D721Med (cell line): Measurements from ENCODE around the gene POU6F2.

Experiments used
- DNase-seq: peaks from one replicate; pipeline ENCODE4 v3.0.0; 2011; ENCODE audit warnings: low spot score; ENCODE audit not compliant: insufficient read length
- FAIRE-seq: peaks from 2 replicates; lab custom pipeline; 2011; peaks lifted over from hg19 to GRCh38; lab: Jason Lieb, UNC
- CTCF ChIP-seq: IDR thresholded peaks from 2 replicates; pipeline ENCODE4 v1.5.1; 2012; ENCODE audit warnings: mild to moderate bottlenecking, control low read depth; ENCODE audit not compliant: insufficient read depth; ENCODE audit errors: missing control alignments

POU6F2 gene

DNA sequence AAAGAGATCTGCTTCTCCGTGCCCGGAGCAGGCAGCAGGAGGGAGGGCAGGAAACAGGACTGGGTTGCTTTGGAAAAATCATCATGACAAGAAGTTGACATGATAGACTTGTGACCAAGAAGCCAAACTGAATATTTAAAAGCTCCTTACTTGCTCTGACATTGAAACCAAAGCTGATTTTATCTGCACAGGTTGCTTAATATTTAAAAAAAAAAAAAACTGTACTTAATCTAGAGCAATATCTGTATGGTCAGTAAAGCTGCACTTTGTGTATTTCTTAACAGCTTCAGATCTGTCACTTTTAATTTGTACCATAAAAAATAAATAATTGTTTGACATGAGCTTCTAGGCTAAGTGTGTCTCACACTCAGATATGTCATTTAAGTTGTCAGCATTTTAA lies 490.6 kb downstream of the POU6F2 start:
- no peak for FAIRE-seq
- no peak for DNase-seq

DNA sequence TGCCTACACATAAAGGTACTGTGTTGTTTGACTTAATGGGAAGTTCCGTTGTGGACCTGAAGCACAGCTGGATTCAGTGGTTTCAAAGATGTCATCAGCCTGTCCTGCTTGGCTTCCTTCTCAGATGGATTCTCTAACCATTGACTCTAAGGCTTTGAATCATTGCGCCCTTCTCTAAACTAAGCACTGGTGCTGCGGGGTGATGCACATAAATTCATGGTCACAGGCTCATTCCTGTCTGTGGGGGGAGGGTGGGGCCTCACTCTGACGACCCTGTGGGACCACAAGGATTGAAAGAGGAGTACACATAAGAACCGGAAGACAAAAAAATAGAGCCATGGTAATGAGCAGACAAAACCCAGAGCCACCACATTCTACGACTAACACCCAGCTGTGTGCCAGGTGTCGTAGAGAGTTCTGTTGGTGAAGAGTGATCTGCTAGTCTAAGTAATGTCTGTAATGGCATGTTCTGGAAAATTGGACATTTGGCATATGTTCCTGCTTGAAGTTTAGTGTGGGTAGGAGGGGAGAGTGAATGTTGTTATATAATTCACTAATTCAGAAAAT lies 491.2 kb downstream of the POU6F2 start:
- DNase-seq (no peak), FAIRE-seq (no peak)
- no peak for TF ChIP-seq CTCF

More for the DNA sequence above, 490.6 kb downstream of the POU6F2 start:
- no peak for TF ChIP-seq CTCF

DNA sequence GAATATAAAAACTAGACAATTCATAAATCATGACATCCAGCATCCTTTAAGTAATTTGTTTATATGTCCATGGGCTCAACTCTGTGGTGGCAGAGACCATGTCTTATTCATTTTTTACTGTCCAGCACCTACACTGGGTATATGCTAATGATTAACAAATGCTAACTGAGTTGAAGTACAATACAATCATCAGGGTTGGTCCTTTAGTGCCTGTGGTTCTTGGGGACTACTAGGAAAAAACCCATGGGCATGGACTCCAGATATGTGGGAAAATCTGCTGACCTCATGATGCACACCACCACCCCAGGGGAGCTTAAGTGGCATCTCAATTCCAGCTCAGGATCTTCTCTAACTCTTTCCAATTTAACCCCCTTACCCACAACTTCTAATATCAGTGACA lies 503.2 kb downstream of the POU6F2 start:
- no peak for FAIRE-seq
- DNase-seq: no peak
- no peak for TF ChIP-seq CTCF

DNA sequence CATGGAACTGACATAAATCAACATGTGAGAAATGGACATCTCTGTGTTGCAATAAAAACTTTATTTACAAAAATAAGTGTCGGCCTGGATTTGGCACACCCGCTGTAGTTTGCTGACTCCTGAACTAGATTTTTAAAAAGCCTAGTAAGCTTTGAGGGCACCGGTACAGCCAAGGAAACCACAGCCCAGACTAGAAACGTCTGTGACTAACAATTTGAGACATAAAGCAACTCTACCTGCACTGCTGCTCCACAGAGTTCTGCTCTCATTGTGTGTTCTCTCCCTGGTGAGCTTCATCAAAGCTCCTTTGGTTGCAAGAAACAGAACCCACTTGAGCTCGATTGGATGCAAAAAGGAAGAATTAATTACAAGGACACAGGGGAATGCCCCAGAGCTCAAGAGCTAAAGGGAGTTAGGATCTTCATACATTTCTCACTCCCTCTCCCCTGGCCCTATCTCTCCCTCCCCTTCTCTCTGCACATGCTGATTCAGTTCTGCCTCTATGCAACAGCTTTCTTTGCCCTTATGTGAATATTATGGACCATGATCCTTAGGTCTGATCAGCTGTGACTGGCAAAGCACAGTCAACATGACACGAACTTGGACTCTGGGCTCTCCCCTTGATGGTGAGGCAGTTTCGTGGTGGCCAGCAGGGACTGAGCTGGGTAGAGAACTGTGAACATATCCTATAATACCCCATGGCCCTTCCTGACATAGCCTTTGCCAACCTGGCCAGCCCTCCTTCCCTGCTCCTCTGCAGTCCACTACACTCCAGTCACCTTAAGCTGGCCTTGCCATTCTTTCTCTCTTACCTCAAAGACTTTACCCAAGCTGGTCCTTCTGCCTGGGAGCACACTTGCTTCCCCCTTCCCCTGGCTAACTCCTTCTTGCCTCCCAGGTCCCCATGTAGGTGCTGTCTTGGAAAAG lies 511.0 kb downstream of the POU6F2 start:
- no peak for FAIRE-seq
- TF ChIP-seq CTCF: no peak

GRCh38 chr7:39490296-39490695 lies 512.6 kb downstream of the POU6F2 start:
- no peak for FAIRE-seq
- no peak for DNase-seq
- no peak for TF ChIP-seq CTCF

More for the DNA sequence above, 511.0 kb downstream of the POU6F2 start:
- no peak for DNase-seq

DNA sequence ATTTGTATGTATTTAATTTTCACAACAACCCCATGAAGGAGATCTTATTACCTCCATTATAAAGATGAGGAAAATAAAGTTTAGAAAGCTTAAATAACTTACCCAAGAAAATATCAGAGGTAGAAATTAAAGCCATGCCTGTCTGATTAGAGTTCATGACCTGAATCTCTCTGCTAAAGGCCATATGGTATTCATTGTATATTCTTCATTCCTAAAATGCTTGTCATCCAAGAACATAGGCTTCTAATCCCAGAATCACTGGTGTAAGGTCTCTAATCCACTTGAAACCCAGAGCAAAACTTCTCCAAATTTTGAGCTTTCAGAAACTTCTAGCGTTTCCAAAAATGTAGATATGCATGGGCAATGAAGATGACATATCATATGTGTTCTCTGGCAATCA lies 516.2 kb downstream of the POU6F2 start:
- TF ChIP-seq CTCF: no peak
- DNase-seq (no peak), FAIRE-seq (no peak)

DNA sequence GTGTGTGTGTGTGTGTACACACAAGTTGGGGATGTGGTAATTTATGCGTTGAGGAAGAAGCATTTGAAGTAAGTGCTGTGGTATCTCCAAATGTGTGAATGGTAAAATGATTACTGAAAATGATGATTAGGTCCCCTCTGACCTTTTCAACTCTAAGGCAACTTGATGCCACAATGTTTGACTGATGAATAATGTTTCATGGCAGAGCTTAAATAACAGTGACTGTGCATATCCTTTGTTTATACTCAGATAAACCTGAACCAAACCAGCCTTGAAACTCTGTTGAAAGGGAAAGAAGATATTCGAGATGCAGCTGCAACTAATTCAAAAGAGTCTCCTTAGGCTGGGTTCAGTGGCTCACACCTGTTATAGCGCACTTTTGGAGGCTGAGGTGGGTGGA lies 523.6 kb downstream of the POU6F2 start:
- DNase-seq: no peak
- no peak for FAIRE-seq
- TF ChIP-seq CTCF: no peak
